ENCODE data around the gene DACT3. TPM values are rescaled to one million over a fixed set of nuclear protein-coding genes. Genes with fewer than 3 reads are reported as not detected.

The DACT3 gene
- polyA plus RNA-seq, 1 donor = 24.5 TPM

DNA sequence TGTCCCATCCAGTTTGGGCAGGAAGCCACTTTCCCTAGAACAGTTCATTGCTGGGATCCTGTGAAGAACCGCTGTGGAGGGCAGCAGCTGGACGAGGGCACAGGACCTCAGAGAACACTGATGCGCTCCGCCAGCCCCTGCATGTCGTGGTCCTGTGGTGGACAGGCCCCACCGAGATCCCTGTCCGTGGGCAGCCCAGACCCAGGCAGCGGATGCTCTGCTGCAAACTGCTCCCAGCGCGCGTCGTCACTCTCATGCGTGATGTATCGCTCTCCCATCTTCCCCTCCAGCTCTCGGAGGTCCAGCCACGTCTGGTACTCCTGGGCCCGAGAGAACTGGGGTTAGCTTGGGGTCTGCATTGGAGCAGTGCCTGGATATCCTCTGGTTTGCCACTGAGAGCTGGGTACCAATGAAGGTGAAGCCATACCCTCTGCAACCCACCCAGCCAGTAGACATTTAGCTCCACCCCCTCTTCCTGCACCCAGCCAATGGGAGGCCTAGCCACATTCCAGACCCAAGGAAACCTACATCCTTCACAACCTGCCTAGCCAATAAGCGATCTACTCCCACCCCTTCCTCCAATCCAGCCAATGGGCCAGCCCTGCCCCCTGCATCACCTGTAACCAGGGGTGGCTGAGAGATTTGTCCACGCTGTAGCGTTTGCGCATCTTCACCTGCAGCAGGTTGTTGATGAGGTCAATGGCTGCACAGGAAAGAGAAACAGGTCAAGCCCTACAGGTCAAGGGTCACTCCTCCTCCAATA lies 13.6 kb upstream of the DACT3 start:
- DNase-seq = no peak

DNA sequence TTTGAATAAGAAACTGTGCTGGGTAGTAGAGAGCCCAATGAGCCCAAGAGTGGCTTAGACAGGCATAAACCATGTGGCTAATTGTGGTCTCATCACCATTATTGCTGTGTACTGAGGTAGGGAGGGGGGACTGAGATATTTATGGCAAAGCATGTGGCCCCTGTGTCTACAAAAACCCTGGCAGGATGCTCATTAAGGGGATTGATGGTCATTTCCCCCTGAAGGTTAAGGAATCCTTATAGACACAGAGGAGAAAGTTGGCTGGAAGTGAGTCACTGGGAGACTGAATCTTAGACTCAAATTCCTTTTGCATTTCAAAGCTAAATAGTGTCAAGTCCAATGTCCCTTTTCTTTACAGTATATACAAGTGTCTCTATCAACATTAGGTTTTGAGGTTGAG lies 9.8 kb upstream of the DACT3 start:
- DNase-seq = no peak

GRCh38 chr19:46668662-46669061 lies 7.7 kb upstream of the DACT3 start:
- no peak for DNase-seq

DNA sequence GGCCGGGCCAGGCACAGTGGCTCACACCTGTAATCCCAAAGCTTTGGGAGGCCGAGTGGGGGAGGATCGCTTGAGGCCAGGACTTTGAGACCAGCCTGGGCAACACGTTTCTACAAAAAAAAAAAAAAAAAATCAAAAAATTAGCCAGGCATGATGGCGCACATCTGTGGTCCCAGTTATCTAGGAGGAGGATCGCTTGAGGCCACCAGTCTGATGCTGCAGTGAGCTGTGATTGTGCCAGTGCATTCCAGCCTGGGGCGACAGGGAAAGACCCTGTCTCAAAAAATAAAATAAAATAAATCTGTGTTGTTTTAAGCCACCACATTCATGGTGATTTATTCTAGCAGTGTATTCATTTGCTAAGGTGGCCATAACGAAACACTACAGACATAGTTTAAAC lies 4.1 kb upstream of the DACT3 start:
- no peak for DNase-seq

DNA sequence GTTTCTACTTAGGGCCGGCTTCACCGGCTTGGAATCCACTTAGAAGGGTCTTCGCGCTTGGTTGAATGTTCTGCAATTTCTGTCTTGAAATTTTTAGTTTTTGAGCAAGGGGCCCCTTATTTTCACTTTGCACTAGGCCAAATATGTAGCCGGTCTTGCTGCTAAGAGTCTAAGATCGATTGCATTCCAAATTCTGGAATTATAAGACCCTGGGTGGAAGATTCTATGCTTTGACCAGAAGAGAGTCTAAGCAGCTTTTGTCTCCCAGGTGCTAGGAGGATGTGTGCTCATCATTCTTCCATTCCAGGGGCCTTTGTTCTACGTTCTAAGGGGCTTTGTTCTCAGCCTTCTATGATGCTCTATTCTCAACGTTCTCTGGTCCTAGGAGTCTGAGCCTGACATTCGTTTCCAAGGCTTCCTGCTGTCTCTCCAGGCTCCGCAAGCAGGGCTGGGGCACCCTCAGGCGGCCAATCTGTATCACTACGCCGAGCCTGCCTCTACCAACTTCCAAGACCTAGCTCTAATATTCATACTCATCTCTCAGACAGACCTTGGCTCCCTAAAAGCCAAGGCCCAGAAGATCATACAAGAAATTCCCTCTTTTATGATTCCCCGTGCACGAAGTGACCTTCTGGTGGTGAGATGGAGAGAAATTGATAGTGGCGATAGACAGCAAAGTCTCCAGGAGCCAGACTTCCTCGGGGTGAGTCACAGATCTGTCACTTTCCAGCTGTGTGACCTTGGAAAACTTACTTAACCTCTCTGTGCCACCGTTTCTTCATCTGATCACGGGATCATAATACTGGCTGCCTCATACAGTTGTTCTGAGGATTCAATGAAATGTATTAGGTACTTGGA lies 982 bp upstream of the DACT3 start:
- peak; percentile 77 for DNase-seq

DNA sequence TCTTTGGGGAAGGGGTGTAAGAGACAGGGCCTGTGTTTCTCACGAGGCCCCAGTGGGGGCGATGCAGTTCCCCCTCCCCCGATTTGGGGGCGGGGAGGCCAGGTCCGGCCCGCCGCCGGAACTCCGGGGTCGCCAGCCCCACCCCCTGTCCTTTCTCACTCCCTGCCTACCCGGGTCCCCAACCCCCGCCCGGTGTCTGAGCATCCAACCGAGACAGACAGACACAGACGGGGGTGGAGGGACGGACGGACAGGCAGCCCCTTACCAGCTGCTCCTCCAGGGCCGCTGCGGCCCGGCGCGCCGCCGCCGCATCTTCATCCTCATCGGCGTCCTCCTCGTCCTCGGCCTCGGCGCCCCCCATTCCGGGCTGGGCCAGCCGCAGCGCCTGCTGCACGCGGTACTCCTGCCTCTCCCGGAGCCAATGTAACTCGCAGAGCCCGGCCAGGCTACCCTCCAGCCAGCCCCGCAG lies 397 bp downstream of the DACT3 start:
- DNase-seq = peak; percentile 27

DNA sequence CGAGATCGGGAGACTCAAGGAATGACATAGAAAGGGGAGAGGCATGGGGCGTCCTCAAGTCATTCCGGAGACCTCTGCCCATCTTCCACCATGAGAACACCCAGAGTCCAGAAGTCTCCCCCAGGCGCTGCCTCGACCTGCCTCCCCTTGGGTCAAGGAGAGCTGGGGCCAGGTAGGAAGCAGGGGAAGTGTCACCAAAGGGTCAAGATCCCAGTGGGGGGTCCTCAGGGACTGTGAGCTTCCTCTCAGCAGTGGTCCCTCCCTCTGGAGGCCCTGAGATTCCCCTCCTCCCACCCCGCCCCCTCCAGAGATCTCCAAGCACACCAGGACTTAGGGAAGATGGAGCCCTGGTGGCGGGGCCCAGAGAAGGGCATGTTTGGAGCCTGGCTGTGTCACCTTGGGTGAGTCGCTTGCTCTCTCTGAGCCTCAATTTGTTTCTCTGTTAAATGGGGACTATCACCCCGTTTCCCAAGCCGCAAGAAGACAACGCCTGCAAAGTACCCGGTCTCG lies 919 bp downstream of the DACT3 start:
- DNase-seq = peak; percentile 76

DNA sequence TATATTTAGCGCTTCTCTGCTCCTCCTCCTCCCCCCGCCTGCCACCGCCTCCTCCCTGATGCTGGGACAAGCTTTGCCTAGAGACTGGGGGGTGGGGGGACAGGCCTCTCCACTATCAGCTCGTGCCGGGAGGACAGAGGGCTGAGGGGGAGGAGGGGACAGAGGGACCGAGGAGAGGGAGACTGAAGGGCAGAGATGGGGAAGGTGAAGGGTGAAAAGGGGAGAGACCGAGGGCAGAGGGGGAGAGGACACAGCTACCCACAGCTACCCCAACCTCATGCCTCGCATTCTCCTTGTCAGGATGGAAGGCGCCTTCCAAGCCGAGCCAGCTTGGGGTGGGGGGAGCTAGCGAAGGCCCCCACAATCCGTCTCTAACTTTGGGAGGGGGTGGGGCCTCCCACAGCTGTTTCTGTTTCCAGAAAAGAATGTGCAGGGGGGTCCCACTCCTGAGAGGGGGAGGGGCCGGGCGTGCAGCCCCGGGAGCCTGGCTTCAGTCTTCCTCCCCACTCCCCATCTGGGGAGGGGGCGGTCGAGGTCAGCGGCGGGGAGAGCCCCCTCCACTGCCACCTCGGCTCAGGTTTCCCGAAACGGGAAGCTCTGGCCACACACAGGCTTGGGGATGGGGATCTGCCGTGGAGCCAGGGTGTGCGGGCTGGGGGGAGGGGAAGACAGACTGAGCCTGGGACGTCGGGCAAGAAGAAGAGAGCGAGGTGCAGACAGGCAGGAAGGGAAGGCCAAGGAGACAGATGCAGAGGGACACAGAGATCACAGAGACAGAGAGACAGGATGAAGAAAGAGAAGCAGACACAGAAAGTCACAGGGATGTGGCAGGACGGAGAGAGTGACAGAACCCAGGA lies 1.6 kb downstream of the DACT3 start:
- DNase-seq = peak; percentile 68

DNA sequence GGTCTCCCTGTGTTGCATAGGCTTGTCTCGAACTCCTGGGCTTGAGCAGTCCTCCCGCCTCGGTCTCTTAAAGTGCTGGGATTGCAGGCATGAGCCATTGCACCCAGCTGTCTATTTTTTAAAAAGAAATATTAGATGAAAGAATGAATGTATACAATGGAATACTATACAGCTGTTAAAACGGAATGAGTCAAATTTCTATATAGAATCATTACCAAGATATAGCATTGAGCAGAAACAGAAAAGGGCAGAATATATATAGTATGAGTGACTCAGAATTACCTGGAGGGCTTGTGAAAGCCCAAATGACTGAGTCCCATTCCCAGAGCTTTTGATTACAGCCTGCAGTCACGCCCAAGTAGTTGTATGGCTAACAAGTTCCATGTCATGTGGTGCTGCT lies 4.4 kb downstream of the DACT3 start:
- no peak for DNase-seq

GRCh38 chr19:46654621-46655152 lies 6.3 kb downstream of the DACT3 start:
- no peak for DNase-seq

DNA sequence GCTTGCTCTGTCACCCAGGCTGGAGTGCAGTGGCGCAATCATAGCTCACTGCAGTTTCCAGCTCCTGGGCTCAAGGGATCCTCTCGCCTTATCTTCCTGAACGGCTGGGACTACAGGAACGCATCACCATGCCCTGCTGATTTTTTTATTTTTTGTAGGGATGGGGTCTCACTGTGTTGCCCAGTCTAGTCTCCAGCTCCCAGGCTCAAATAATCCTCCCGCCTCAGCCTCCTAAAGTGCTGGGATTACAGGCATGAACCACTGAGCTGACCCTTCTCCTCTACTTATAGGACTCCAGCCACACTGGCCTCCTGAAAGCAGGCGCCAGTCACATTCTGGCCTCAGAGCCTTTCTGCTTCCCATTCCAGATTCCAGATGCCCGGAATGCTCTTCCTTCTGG lies 10.5 kb downstream of the DACT3 start:
- no peak for DNase-seq

GRCh38 chr19:46648961-46649960 lies 11.7 kb downstream of the DACT3 start:
- no peak for DNase-seq

GRCh38 chr19:46648060-46648960 lies 12.7 kb downstream of the DACT3 start:
- no peak for DNase-seq

GRCh38 chr19:46646402-46646801 lies 14.6 kb downstream of the DACT3 start:
- no peak for DNase-seq

DNA sequence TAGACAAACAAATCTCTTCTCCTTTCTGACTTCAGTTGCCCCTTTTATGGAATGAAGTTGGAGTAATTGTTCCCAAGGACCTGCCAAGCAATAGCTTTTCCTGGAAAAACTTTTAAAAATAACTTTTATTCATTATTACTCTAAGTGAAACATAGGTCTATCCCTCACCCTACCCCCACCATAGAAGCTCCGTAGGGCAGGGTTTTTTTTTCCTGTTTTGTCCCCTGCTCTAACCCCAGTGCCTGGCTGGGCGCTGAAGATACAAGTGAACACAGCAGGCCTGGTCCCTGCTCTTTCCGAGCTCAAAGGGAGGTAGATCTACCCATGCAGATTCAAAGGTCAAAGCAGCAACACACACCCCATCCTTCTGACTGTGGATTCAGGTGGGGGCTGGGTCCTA lies 16.3 kb downstream of the DACT3 start:
- DNase-seq = no peak

GRCh38 chr19:46640656-46641055 lies 20.3 kb downstream of the DACT3 start:
- no peak for DNase-seq

DNA sequence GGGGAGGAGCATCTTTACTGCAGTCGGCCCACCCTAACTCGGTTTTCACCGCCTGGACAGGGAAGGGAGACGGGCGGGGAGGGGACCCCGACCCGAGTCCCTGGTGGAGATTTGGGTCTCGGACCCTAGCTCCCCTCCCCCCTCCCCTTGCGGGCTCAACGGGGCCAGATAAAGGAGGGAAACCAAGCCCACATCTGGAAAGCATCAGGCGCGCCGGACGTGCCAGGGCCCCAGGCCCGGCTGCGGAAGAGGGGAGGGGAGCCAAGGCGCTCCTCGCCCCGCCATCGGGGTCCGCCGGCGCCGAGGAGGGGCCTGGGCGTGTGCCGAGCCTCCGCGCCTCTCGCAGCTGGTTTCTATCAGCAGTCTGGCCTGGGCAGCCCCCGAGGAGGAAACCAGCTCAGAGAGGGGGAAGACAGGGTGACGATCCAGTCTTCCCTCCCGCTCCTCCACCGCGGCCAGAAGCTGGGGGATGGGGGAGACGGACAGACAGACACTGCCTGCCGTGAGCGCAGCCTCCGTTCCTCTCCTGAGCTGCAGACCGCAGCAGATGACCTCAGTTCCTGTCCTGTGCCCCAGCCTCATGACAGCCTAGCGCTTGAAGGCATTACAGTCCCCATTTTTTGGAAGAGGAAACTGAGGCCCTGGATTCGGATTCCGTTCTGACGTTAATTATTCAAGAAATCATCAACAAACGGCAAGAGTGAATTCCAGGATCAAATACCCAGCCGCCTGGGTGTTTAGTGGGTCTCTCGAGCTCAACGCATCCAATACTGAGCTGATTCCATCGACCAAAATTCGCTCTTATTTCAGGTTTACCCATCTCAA lies 21.4 kb downstream of the DACT3 start:
- DNase-seq = peak; percentile 83

GRCh38 chr19:46637224-46637623 lies 23.8 kb downstream of the DACT3 start:
- DNase-seq = no peak
